Measurements from ENCODE around the gene TGM2.

DNA sequence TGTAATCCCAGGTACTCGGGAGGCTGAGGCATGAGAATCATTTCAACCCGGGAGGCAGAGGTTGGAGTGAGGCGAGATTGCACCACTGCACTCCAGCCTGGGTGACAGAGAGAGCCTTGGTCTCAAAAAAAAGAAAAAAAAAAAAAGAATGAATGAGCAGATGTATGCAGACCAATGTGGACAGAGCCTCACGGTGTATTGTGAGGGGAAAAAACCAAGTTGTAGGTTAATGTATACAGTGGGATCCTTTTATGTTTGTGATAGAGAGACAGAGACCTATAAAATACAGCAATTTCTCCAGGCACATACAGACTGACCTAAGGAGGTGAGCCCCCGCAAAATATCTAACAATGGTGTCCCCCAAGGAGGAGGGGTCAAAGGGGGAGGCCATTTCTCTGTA, 11.7 kb downstream of the TGM2 start:
- TF ChIP-seq, protein P1, sequence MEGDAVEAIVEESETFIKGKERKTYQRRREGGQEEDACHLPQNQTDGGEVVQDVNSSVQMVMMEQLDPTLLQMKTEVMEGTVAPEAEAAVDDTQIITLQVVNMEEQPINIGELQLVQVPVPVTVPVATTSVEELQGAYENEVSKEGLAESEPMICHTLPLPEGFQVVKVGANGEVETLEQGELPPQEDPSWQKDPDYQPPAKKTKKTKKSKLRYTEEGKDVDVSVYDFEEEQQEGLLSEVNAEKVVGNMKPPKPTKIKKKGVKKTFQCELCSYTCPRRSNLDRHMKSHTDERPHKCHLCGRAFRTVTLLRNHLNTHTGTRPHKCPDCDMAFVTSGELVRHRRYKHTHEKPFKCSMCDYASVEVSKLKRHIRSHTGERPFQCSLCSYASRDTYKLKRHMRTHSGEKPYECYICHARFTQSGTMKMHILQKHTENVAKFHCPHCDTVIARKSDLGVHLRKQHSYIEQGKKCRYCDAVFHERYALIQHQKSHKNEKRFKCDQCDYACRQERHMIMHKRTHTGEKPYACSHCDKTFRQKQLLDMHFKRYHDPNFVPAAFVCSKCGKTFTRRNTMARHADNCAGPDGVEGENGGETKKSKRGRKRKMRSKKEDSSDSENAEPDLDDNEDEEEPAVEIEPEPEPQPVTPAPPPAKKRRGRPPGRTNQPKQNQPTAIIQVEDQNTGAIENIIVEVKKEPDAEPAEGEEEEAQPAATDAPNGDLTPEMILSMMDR (IDR thresholded peaks at IDR 0.05), result no peak
- no peak for TF ChIP-seq POLR2A (IDR thresholded peaks at IDR 0.05)
